ENCODE results near the gene SLC7A5.

DNA sequence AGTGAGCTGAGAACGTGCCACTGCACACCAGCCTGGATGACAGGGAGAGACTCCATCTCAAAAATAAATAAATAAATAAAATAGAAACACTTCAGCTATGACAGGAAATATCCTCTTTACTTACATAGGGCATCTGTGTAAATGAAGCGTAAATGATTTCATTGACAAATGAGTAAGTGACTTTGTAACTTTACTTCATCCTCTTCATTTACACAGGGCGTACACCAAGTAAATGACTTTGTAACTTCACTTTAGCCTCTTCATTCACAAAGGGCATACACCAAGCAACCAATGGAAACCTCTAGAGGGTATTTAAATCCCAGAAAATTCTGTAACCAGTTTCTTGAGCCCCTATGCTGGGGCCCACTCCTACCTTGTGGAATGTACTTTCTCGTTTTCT lies 87.3 kb downstream of the SLC7A5 start:
- TF ChIP-seq TAF1 (IDR thresholded peaks at IDR 0.05; ENCODE audit: low read depth) (no peak), SMC3 (conservative IDR thresholded peaks at IDR 0.05; ENCODE audit: poor library complexity) (no peak)
- TF ChIP-seq, protein P1, sequence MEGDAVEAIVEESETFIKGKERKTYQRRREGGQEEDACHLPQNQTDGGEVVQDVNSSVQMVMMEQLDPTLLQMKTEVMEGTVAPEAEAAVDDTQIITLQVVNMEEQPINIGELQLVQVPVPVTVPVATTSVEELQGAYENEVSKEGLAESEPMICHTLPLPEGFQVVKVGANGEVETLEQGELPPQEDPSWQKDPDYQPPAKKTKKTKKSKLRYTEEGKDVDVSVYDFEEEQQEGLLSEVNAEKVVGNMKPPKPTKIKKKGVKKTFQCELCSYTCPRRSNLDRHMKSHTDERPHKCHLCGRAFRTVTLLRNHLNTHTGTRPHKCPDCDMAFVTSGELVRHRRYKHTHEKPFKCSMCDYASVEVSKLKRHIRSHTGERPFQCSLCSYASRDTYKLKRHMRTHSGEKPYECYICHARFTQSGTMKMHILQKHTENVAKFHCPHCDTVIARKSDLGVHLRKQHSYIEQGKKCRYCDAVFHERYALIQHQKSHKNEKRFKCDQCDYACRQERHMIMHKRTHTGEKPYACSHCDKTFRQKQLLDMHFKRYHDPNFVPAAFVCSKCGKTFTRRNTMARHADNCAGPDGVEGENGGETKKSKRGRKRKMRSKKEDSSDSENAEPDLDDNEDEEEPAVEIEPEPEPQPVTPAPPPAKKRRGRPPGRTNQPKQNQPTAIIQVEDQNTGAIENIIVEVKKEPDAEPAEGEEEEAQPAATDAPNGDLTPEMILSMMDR (IDR thresholded peaks at IDR 0.05; ENCODE audit: poor library complexity, severe bottlenecking), result no peak

All from neural cell (in vitro differentiated cells).